ENCODE results near the gene LIG1. TPM values are rescaled to one million over a fixed set of nuclear protein-coding genes. Genes with fewer than 3 reads are reported as not detected.
"Not testable (repeated sequence)": the region's sequence is repeated elsewhere in the genome, so short reads cannot be mapped to it uniquely, and the experiment has no call there.

LIG1 gene
- total RNA-seq, 4 donors from 2014 or later, result 3.7 to 9.2 (median 7.1) TPM

- no peaks in the 10 kb centered on the region for H3K9me3 ChIP-seq
- peaks cover 3 to 61% of the 10 kb centered on the region in 2 donors for H3K36me3 ChIP-seq
- H3K4me3 ChIP-seq, result no peak overlapping the region
- in situ Hi-C loops (cut with MboI; ENCODE audit: low sequenced_read_pairs in 4 of 4), result no loop called here
- no peaks in the 10 kb centered on the region for H3K4me1 ChIP-seq
- DNase-seq, result no peak
- TF ChIP-seq CTCF (IDR thresholded peaks at IDR 0.05 in 4 of 5, conservative IDR thresholded peaks at IDR 0.05 in 1 of 5) (no peak), POLR2A (IDR thresholded peaks at IDR 0.05) (no peak)
- intact Hi-C loops (cut with DNase I; ENCODE audit: low total_unique reads), result no loop called here
- ATAC-seq, result no peak
- H3K27me3 ChIP-seq, result no peaks in the 10 kb centered on the region
- H3K27ac ChIP-seq, result no peak overlapping the region
Observed at GRCh38 chr19:48090281-48090802, 79.8 kb downstream of the LIG1 start.

- DNase-seq; H3K27ac ChIP-seq; H3K27me3 ChIP-seq; H3K4me1 ChIP-seq; H3K4me3 ChIP-seq; in situ Hi-C loops (cut with MboI; ENCODE audit: low sequenced_read_pairs in 4 of 4); H3K9me3 ChIP-seq; ATAC-seq; intact Hi-C loops (cut with DNase I; ENCODE audit: low total_unique reads): not testable (repeated sequence)
- peaks cover 3 to 48% of the 10 kb centered on the region in 2 donors for H3K36me3 ChIP-seq
Observed at GRCh38 chr19:48088991-48089390, 81.2 kb downstream of the LIG1 start.

GRCh38 chr19:48085904-48086864 lies 84.0 kb downstream of the LIG1 start:
- Histone ChIP-seq H3K9me3 (no peaks in the 10 kb centered on the region), H3K36me3 (peaks cover 0 to 30% of the 10 kb centered on the region in 2 donors), H3K4me3 (no peak overlapping the region), H3K27me3 (no peaks in the 10 kb centered on the region), H3K4me1 (peaks cover 0 to 9% of the 10 kb centered on the region in 2 donors), H3K27ac (no peak overlapping the region)
- ATAC-seq (no peak), DNase-seq (no peak)
- TF ChIP-seq CTCF (IDR thresholded peaks at IDR 0.05 in 4 of 5, conservative IDR thresholded peaks at IDR 0.05 in 1 of 5) (no peak), POLR2A (IDR thresholded peaks at IDR 0.05) (no peak)
- in situ Hi-C loops (cut with MboI; ENCODE audit: low sequenced_read_pairs in 4 of 4), result no loop called here
- intact Hi-C loops (cut with DNase I; ENCODE audit: low total_unique reads), result no loop called here

GRCh38 chr19:48085076-48085475 lies 85.1 kb downstream of the LIG1 start:
- in situ Hi-C loops (cut with MboI; ENCODE audit: low sequenced_read_pairs in 4 of 4) (no loop called here), intact Hi-C loops (cut with DNase I; ENCODE audit: low total_unique reads) (no loop called here)
- no peak for TF ChIP-seq CTCF (IDR thresholded peaks at IDR 0.05 in 4 of 5, conservative IDR thresholded peaks at IDR 0.05 in 1 of 5)
- TF ChIP-seq POLR2A (IDR thresholded peaks at IDR 0.05), result no peak
- H3K4me1 ChIP-seq, result peaks cover 0 to 9% of the 10 kb centered on the region in 2 donors
- peaks cover 0 to 27% of the 10 kb centered on the region in 2 donors for H3K36me3 ChIP-seq
- DNase-seq (no peak), ATAC-seq (peak in 1 of 2 donors; percentile 19)
- no peak overlapping the region for H3K4me3 ChIP-seq
- no peaks in the 10 kb centered on the region for H3K9me3 ChIP-seq
- H3K27ac ChIP-seq, result peak overlapping the region in 1 of 4 donors; percentile 7
- no peaks in the 10 kb centered on the region for H3K27me3 ChIP-seq

- no peak for TF ChIP-seq CTCF (IDR thresholded peaks at IDR 0.05 in 4 of 5, conservative IDR thresholded peaks at IDR 0.05 in 1 of 5)
- no peak for TF ChIP-seq POLR2A (IDR thresholded peaks at IDR 0.05)
- in situ Hi-C loops (cut with MboI; ENCODE audit: low sequenced_read_pairs in 4 of 4), result no loop called here
- H3K27ac ChIP-seq, result no peak overlapping the region
- no peak for ATAC-seq
- DNase-seq, result no peak
- H3K36me3 ChIP-seq, result peaks cover 0 to 17% of the 10 kb centered on the region in 2 donors
- intact Hi-C loops (cut with DNase I; ENCODE audit: low total_unique reads), result no loop called here
- H3K4me1 ChIP-seq, result peaks cover 0 to 9% of the 10 kb centered on the region in 2 donors
- H3K4me3 ChIP-seq, result no peak overlapping the region
- no peaks in the 10 kb centered on the region for H3K27me3 ChIP-seq
- no peaks in the 10 kb centered on the region for H3K9me3 ChIP-seq
Observed at GRCh38 chr19:48081106-48081505, 89.0 kb downstream of the LIG1 start.

- intact Hi-C loops (cut with DNase I; ENCODE audit: low total_unique reads); ATAC-seq; H3K4me1 ChIP-seq; H3K4me3 ChIP-seq; H3K9me3 ChIP-seq; H3K27ac ChIP-seq; H3K27me3 ChIP-seq; DNase-seq; in situ Hi-C loops (cut with MboI; ENCODE audit: low sequenced_read_pairs in 4 of 4): not testable (repeated sequence)
- peaks cover 0 to 61% of the 10 kb centered on the region in 2 donors for H3K36me3 ChIP-seq
Observed at GRCh38 chr19:48070177-48070769, 99.9 kb downstream of the LIG1 start.
